C1 segment of cervical spinal cord (tissue), 14 donors: Measurements from ENCODE around the gene SPTA1.
"Not testable (repeated sequence)": the region's sequence is repeated elsewhere in the genome, so short reads cannot be mapped to it uniquely, and the experiment has no call there.

Experiments used
- DNase-seq, 14 donors: peaks; one replicate each; lab custom pipeline; 2025; lab: John Stamatoyannopoulos, UW

Gene SPTA1

GRCh38 chr1:158686111-158687009 lies at the start of gene SPTA1:
Gene SPTA1 (minus strand): TSS chr1:158686715. CDS start chr1:158686517, 198 bp downstream.
- DNase-seq: no peak

GRCh38 chr1:158735848-158736247 lies 49.3 kb upstream of the SPTA1 start:
- DNase-seq: no peak

- DNase-seq: no peak
Observed at GRCh38 chr1:158732524-158732923, 46.0 kb upstream of the SPTA1 start.

GRCh38 chr1:158731707-158732106 lies 45.2 kb upstream of the SPTA1 start:
- DNase-seq: no peak

- DNase-seq: no peak
Observed at GRCh38 chr1:158730453-158730852, 43.9 kb upstream of the SPTA1 start.

GRCh38 chr1:158728510-158729225 lies 42.2 kb upstream of the SPTA1 start:
- DNase-seq: no peak

GRCh38 chr1:158724442-158724841 lies 37.9 kb upstream of the SPTA1 start:
- no peak for DNase-seq

- no peak for DNase-seq
Observed at GRCh38 chr1:158720620-158721019, 34.1 kb upstream of the SPTA1 start, which contains the start of gene OR6K3. Gene OR6K3 (minus strand): TSS chr1:158720720. CDS start chr1:158718115, 2,605 bp downstream.

- no peak for DNase-seq
Observed at GRCh38 chr1:158719664-158720063, 33.1 kb upstream of the SPTA1 start.

- no peak for DNase-seq
Observed at GRCh38 chr1:158717344-158717743, 30.8 kb upstream of the SPTA1 start.

GRCh38 chr1:158716335-158716734 lies 29.8 kb upstream of the SPTA1 start:
- DNase-seq: no peak

GRCh38 chr1:158714754-158715153 lies 28.2 kb upstream of the SPTA1 start:
- DNase-seq: no peak

GRCh38 chr1:158711098-158711497 lies 24.6 kb upstream of the SPTA1 start:
- no peak for DNase-seq

GRCh38 chr1:158706096-158706495 lies 19.6 kb upstream of the SPTA1 start:
- DNase-seq: no peak

GRCh38 chr1:158700552-158700951 lies 14.0 kb upstream of the SPTA1 start, which contains the start of gene OR6K2:
Gene OR6K2 (minus strand): TSS chr1:158700652. CDS start chr1:158700652, 0 bp downstream.
- DNase-seq: no peak

GRCh38 chr1:158694596-158694995 lies 8.1 kb upstream of the SPTA1 start:
- no peak for DNase-seq

GRCh38 chr1:158692356-158692755 lies 5.8 kb upstream of the SPTA1 start:
- no peak for DNase-seq

- no peak for DNase-seq
Observed at GRCh38 chr1:158691907-158692306, 5.4 kb upstream of the SPTA1 start.

- DNase-seq: not testable (repeated sequence)
Observed at GRCh38 chr1:158691149-158691548, 4.6 kb upstream of the SPTA1 start.

GRCh38 chr1:158689875-158690274 lies 3.4 kb upstream of the SPTA1 start:
- no peak for DNase-seq

GRCh38 chr1:158689110-158689509 lies 2.6 kb upstream of the SPTA1 start:
- DNase-seq: no peak

- DNase-seq: not testable (repeated sequence)
Observed at GRCh38 chr1:158688343-158688742, 1.8 kb upstream of the SPTA1 start.

- no peak for DNase-seq
Observed at GRCh38 chr1:158687037-158687436, 522 bp upstream of the SPTA1 start.
